Left forelimb (tissue), 1 donor: ENCODE results near the gene IL3RA.
"Not testable (repeated sequence)": the region's sequence is repeated elsewhere in the genome, so short reads cannot be mapped to it uniquely, and the experiment has no call there.

Experiments used
- DNase-seq: peaks from one replicate; pipeline ENCODE4 v3.0.0-alpha.2; 2018; ENCODE audit warnings: low spot score

Gene IL3RA

GRCh38 chrX:1330605-1331004, 6.0 kb upstream of the IL3RA start:
- no peak for DNase-seq

- not testable (repeated sequence) for DNase-seq
These were observed 4.2 kb upstream of the IL3RA start for GRCh38 chrX:1332433-1332832.

GRCh38 chrX:1334854-1335253, 1.7 kb upstream of the IL3RA start:
- DNase-seq = no peak

- DNase-seq = no peak
These were observed 579 bp downstream of the IL3RA start for GRCh38 chrX:1336948-1337779.

- no peak for DNase-seq
These were observed 5.1 kb downstream of the IL3RA start for GRCh38 chrX:1341545-1342184.

GRCh38 chrX:1349606-1350005, 13.0 kb downstream of the IL3RA start:
- not testable (repeated sequence) for DNase-seq

- no peak for DNase-seq
These were observed 15.6 kb downstream of the IL3RA start for GRCh38 chrX:1351981-1352714.

- DNase-seq = no peak
These were observed 17.7 kb downstream of the IL3RA start for GRCh38 chrX:1354036-1355019.

GRCh38 chrX:1355131-1356046, 18.8 kb downstream of the IL3RA start:
- DNase-seq = no peak

GRCh38 chrX:1357993-1358392, 21.4 kb downstream of the IL3RA start:
- no peak for DNase-seq

- no peak for DNase-seq
These were observed 22.4 kb downstream of the IL3RA start for GRCh38 chrX:1358793-1359476.

GRCh38 chrX:1359477-1359873, 22.9 kb downstream of the IL3RA start:
- DNase-seq = no peak

GRCh38 chrX:1360171-1360570, 23.6 kb downstream of the IL3RA start:
- no peak for DNase-seq

GRCh38 chrX:1361275-1361674, 24.7 kb downstream of the IL3RA start:
- DNase-seq = no peak

GRCh38 chrX:1361910-1362309, 25.3 kb downstream of the IL3RA start:
- DNase-seq = no peak

- not testable (repeated sequence) for DNase-seq
These were observed 29.8 kb downstream of the IL3RA start for GRCh38 chrX:1366363-1366762.

GRCh38 chrX:1368385-1368698, 31.8 kb downstream of the IL3RA start:
- DNase-seq = no peak

GRCh38 chrX:1378306-1378759, 41.7 kb downstream of the IL3RA start:
- no peak for DNase-seq

- no peak for DNase-seq
These were observed 44.2 kb downstream of the IL3RA start for GRCh38 chrX:1380672-1381233.
